Superior temporal gyrus (tissue), 1 donor: ENCODE results near the gene PCDHB6.
"Not testable (repeated sequence)": the region's sequence is repeated elsewhere in the genome, so short reads cannot be mapped to it uniquely, and the experiment has no call there.

Source experiments
- DNase-seq: peaks from one replicate; pipeline ENCODE4 v3.0.0-alpha.2; 2016; ENCODE audit errors: extremely low spot score

Gene PCDHB6

GRCh38 chr5:141149812-141150211 is at the start of gene PCDHB6:
PCDHB6 (plus strand) TSS chr5:141150057; CDS start chr5:141150258, 201 bp downstream.
- peak; percentile 15 for DNase-seq

- peak; percentile 65 for DNase-seq
Observed at GRCh38 chr5:141100243-141100805, 49.5 kb upstream of the PCDHB6 start, which contains the start of gene PCDHB3. PCDHB3 (plus strand) TSS chr5:141100473; CDS start chr5:141100650, 177 bp downstream.

- no peak for DNase-seq
Observed at GRCh38 chr5:141101059-141101458, 48.8 kb upstream of the PCDHB6 start.

GRCh38 chr5:141102070-141102469 is 47.8 kb upstream of the PCDHB6 start:
- not testable (repeated sequence) for DNase-seq

GRCh38 chr5:141102471-141102870 is 47.4 kb upstream of the PCDHB6 start:
- DNase-seq = not testable (repeated sequence)

GRCh38 chr5:141105350-141105749 is 44.5 kb upstream of the PCDHB6 start:
- DNase-seq = no peak

GRCh38 chr5:141119250-141119649 is 30.6 kb upstream of the PCDHB6 start:
- no peak for DNase-seq

- DNase-seq = peak; percentile 63
Observed at GRCh38 chr5:141121563-141121962, 28.3 kb upstream of the PCDHB6 start, which contains the start of gene PCDHB4. PCDHB4 (plus strand) TSS chr5:141121818; CDS start chr5:141121999, 181 bp downstream.

GRCh38 chr5:141121985-141122384 is 27.9 kb upstream of the PCDHB6 start:
- no peak for DNase-seq

GRCh38 chr5:141123396-141124135 is 26.3 kb upstream of the PCDHB6 start:
- not testable (repeated sequence) for DNase-seq

- DNase-seq = no peak
Observed at GRCh38 chr5:141127305-141127704, 22.6 kb upstream of the PCDHB6 start.

- DNase-seq = peak; percentile 70
Observed at GRCh38 chr5:141135030-141135717, 14.7 kb upstream of the PCDHB6 start, which contains the start of gene PCDHB5. PCDHB5 (plus strand) TSS chr5:141135206; CDS start chr5:141135435, 229 bp downstream.

- no peak for DNase-seq
Observed at GRCh38 chr5:141135718-141136266, 14.1 kb upstream of the PCDHB6 start.

GRCh38 chr5:141137346-141137745 is 12.5 kb upstream of the PCDHB6 start:
- not testable (repeated sequence) for DNase-seq

- DNase-seq = no peak
Observed at GRCh38 chr5:141150224-141150992, 551 bp downstream of the PCDHB6 start.

GRCh38 chr5:141150993-141151325 is 1.1 kb downstream of the PCDHB6 start:
- no peak for DNase-seq

GRCh38 chr5:141151632-141152031 is 1.8 kb downstream of the PCDHB6 start:
- DNase-seq = not testable (repeated sequence)

- DNase-seq = not testable (repeated sequence)
Observed at GRCh38 chr5:141152096-141152495, 2.2 kb downstream of the PCDHB6 start.

GRCh38 chr5:141155540-141156374 is 5.9 kb downstream of the PCDHB6 start:
- DNase-seq = no peak

- not testable (repeated sequence) for DNase-seq
Observed at GRCh38 chr5:141157356-141157755, 7.5 kb downstream of the PCDHB6 start.
